Stimulated activated CD4-positive, alpha-beta T cell treated with anti-CD3 and anti-CD28 coated beads, TNF-alpha, amount 100 ng/mL, for 4 hours (primary cell): ENCODE results near the gene AMMECR1.
"Not testable (repeated sequence)": the region's sequence is repeated elsewhere in the genome, so short reads cannot be mapped to it uniquely, and the experiment has no call there.

Experiments used
- DNase-seq, 3 experiments: peaks; one replicate each; pipeline ENCODE4 v3.0.0-alpha.2; 2020; ENCODE audit warnings: low read depth in 3 of 3

AMMECR1 gene

DNA sequence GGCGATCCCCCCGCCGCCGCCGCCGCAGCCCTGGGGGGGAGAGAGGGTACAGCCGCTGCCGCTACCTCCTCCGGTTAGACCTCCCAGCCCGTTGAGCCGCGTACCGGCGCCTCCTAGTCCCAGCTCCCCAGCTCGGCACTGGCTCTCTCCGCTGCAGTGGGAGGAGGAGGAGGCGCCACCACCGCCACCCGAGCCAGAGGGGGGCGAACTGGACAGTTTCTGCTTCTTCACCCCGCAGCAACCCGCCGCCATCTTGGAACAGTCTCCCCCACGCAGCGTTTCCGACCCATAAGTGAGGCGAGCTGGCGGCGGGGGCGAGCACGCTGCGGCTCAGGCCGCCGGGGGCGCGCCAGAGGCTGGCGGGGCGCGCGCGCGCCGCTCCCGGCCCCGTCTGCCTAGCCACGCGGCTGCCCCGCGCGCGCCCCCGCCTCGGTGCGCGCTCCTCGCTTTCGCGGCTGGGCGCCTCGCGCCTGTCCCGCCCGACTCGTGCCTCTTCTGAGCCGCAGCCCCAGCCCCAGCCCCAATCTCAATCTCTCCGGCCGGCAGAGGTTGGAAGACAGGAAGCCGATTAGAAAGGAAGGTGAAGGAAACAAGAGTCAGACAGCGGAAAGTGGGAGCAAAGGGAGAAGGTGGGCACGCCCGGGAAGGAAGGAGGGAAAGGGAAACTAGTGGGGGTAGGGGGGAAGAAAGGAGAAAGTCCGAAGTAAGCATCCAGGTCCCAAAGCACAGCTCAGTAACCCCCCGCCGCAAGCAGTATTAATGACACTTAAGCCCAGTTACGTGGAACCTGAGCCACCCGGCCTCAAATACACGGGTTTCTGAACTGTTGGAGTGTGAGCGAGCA is at the start of gene AMMECR1:
AMMECR1 (minus strand) TSS at position 266 of the 844 bp plus-strand sequence; CDS start at position 252, 14 bp downstream.
- peak; percentile 48 to 61 (median 61) for DNase-seq

DNA sequence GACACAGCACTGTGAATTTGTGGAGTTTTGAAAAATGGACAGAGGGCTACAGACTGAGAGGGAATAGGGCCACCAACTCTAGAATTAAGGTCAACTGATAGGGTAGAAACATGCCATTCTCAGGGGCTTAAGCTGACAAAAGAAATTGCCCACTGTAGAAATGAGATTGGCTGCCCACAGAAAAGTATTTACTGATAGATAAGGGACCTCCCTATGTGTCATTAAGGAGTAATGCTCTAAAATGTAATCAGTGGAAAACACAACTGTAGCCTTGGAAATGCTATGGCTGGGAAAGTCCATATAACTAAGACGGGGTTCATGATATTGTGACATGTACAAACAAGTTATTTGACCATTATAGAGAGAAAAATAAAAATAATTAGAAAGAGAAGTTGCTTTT is 45.4 kb upstream of the AMMECR1 start:
- no peak for DNase-seq

DNA sequence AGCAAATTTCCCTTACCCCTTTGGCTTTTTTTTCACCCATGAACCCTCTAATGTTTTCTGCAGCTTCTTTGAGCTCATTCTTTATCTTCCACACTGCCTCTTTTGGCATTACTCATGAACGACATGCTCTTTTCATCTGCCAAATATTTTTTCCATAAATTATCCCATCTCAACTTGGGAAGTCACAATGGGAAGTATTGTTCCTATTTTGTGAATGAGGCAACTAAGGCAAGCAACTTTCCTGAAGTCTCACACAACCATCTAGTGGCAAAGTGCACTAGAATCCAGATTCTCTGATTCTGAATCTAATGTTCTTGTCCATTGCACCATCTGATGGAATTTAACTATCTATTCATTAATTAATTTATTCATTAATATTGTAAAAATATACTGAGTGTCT is 41.4 kb upstream of the AMMECR1 start:
- DNase-seq = no peak

DNA sequence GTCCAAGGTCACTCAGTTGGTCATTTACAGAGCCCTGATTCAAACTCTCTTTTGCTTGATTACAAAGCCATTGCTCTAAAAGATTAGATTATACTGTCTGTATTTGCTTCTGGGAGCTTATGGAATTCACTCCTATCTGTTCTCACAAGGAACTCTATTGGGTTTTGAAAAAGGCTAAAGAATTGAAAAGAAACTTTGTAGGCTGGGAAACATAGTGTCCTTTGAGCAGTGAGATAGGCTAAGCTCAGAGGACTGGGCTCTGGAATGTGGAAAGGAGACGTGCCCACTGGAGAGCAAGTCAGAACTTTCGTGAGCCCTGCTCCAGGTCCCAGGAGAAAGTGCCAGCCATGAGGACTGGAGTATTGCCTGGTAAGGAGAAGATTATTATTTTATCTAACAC is 40.7 kb upstream of the AMMECR1 start, which contains the start of gene RTL9:
RTL9 (plus strand) TSS at position 301 of the 400 bp plus-strand sequence. CDS start 91,770 bp downstream, outside the sequence.
- no peak for DNase-seq

DNA sequence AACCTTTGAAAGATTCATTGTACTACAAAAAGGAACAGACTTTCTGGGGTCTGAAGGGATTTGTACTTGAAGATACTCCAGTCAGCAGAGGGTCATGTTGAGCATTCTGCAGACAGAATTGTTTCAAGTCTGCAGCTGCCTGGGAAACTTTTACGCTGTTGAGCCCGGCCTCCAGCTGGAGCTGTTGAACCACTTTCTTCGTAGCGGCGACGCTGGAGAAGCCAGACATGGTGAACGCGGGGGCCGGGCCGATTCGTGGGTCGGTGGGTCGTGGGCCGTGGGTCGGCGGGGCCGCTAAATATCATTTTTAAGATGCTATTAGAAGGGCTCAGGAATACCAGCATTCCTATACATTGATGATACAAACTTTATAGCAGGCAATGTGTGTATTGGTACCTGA is 28.8 kb upstream of the AMMECR1 start:
- DNase-seq = no peak

DNA sequence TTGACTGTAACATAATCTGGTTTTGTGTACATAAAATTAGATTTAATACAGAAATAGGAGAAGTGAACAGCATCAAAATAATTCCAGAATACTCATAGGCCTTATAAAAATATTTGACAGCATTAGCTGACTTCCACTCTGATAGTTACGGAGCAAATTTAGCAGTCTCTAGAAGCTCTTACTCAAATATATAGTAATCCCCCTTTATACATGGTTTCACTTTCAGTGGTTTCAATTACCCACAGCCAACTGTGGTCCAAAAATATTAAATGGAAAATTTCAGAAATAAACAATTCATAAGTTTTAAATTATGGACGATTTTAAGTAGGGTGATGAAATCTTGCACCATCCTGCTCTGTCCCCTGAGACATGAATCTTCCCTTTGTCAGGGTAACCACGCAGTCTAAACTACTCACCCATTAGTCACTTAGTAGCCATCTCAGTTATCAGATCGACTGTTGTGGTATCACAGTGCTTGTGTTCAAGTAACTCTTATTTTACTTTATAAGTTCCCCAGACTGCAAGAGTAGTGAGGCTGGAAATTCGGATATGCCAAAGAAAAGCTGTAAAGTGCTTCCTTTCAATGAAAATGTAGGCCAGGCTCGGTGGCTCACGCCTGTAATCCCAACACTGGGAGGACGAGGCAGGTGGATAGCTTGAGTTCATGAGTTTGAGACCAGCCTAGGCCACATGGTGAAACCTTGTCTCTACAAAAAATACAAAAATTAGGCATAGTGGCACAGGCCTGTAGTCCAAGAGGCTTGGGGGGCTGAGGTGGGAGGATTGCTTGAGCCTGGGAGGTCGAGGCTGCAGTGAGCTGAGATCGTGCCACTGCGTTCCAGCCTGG is 23.5 kb upstream of the AMMECR1 start:
- DNase-seq = no peak

DNA sequence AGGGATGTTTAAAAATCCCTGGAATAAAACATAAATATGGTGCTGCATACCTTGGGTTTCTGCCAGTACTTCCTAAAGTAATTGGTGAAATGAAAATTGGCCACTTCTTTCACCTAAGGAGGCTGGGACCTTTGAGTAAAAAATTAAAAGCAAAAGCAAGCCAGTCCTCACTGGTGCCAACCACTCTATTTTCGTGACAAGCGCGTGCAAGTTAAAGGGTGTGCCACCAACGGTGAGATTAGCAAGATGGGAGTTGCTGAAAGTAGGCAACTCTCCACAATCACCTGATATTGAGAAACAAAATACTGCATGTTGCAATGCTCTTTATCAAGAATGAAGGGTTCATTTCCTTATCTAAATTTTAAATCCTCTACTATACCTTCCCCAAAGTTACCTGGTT is 21.1 kb upstream of the AMMECR1 start:
- DNase-seq = no peak

DNA sequence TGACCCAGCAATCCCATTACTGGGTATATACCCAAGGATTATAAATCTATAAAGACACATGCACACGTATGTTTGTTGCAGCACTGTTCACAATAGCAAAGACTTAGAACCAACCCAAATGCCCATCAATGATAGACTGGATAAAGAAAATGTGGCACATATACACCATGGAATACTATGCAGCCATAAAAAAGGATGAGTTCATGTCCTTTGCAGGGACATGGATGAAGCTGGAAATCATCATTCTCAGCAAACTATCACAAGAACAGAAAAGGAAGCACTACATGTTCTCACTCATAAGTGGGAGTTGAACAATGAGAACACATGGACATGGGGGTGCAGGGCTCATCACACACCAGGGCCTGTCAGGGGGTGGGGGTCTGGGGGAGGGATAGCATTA is 15.6 kb upstream of the AMMECR1 start:
- DNase-seq = not testable (repeated sequence)

DNA sequence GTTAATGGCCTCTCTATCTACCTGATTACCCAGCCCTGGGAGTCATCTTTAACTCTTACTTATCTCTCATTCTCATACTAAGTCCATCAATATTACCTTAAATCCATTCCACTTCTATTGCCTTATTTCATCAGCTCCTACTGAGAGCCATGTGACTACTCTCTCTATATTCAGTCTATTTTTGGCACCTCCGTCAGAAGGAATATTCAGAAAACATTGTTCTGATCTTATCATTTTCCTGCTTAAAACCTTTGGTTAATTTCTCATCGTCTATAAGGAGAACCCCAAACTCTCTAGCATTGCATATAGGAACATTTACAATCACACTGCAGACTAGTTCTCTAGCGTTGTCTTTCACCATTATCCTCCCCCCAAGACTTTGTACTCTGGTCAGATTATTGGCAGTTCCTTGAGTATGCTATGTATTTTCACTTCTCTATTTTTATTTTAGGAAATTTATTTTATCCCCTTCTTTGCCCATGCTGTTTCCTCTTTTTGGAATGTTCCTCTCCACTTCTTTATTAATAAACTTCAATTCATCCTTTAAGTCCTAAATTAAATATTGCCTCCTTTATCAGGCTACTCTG is 13.7 kb upstream of the AMMECR1 start:
- DNase-seq = no peak

DNA sequence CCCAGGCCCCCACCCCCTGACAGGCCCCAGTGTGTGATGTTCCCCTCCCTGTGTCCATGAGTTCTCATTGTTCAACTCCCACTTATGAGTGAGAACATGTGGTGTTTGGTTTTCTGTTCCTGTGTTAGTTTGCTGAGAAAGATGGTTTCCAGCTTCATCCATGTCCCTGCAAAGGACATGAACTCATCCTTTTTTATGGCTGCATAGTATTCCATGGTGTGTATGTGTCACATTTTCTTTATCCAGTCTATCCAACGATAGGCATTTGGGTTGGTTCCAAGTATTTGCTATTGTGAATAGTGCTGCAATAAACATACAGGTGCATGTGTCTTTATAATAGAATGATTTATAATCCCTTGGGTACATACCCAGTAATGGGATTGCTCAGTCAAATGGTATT is 10.7 kb upstream of the AMMECR1 start:
- not testable (repeated sequence) for DNase-seq

DNA sequence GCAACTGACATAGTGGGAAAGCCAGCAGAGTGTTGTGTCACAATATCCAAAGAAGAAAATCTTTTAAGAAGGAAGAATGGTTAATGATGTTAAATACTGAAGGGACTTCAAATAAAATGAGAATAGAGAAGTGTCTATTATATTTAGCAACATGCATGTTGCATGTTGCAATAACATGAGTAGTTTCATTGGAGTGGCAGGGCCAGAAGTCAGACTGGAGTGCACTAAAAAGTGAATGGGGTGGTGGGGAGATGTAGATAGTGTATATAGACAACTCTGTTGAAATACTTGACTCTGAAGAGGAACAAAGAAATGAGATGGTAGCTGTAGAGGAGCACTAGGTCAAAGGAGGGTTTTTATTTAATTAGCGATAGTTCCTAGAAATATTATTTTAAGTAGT is 9.5 kb upstream of the AMMECR1 start:
- no peak for DNase-seq

DNA sequence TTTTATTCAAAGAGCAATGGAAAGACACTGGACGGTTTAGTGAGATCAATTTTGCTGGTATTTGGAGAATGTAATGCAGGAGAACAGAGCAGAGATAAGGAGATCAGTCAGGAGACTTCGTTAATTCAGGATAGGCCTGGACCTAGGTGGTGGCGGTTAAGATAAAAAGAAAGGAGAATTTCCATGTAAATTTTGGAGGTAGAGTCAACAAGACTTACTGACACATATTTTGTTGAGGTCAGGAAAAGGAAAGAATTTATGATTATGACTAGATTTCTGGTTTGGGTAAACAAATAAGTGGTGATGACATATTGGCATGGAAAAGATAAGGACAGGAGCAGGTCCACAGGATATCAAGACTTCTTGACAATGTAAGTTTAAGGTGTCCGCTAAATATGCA is 8.8 kb upstream of the AMMECR1 start:
- no peak for DNase-seq

DNA sequence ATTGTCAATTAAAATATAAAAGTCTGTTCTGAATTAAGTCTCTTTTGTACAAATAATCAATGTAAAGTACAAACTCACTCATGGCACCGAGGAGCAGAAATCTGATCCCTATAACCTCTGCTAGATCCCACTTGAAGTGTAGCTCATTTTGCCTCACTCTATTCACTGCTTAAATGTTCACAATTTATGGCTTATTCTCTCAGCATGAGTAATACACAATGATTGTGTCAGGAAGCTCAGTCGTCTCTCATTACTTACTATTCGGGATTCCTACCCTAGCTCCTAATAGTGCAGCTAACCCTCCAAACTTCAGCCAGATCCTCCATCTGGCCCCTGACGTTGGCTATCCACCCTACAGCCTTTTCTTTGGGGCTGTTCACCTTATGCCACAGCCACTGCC is 4.7 kb upstream of the AMMECR1 start:
- DNase-seq = no peak

DNA sequence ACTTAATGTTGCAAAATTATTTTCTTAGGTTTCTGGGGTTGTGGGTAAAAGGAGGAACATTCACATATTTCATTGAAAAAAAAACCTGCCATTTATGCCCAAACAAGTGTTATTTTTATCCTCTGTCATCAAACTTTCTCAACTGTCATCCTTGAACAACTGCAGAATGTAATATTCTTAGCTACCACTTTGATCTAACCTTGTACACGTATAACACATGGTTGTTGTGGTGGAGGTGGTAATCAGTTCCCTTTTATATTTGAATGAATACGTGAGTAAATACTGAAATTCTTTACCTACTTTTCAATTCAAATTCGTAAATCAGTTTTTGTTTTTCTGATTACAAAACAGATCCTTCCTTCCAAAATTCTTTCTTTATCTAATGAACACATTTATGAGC is 3.8 kb upstream of the AMMECR1 start:
- no peak for DNase-seq

DNA sequence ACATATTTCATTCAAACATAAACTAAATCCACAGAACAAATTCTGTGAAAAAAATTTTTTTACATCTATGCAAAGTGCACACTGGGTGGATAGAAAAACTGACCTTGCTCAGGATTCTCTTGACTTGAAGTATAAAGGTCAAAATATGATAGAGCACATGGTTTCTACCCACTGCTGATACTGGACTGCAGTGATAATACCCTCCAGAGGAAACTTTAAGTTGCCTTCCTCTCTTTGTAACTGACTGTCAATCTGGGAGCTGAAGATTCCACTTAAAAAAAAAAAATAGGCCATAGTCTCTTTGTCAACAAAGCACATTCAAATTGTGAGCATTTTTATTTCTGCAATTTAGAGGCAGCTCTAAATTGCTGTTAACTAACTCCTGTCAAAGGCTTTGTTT is 3.2 kb upstream of the AMMECR1 start:
- DNase-seq = no peak

DNA sequence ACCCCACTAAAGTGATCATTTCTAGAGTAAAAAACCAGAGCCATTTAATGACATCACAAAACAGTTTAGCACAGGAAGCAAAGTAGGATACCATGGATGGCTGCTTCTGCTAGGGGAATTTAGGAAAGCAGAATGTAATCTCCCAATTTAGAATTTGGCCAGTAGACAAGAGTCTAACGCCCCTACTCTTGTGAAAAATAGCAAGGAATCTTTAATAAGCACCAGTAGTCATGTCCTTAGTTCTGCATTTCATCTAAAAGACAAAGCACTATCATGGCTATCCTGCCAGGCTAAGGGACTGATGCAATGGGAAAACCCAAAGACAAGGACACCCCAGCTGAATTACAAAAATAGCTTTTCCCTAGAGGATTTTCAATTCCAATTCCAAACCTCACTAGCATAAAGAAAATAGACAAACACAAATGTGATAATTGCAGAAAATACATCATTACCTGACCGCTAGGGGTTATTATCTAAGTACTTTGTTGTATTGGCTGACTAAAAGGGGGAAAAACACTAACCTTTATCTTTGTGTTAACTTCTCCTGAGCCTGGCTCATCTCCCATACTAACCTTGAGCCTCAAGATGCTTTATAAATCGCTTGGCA is 2.6 kb upstream of the AMMECR1 start:
- DNase-seq = no peak

DNA sequence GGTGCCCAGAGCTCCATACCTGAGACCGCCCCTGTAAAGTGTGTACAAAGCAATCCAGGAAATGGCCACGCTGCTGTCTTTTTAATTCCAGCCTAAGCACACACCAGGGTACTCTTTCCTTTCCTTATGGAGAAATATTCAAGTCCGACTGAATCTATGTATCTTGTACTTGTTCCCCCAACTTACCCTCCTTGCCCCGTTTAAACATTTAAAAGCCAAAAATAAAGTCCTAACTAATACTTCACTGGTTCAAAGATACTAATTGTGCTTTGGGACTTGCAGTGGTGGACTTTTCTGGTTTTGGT is 731 bp upstream of the AMMECR1 start:
- DNase-seq = no peak

DNA sequence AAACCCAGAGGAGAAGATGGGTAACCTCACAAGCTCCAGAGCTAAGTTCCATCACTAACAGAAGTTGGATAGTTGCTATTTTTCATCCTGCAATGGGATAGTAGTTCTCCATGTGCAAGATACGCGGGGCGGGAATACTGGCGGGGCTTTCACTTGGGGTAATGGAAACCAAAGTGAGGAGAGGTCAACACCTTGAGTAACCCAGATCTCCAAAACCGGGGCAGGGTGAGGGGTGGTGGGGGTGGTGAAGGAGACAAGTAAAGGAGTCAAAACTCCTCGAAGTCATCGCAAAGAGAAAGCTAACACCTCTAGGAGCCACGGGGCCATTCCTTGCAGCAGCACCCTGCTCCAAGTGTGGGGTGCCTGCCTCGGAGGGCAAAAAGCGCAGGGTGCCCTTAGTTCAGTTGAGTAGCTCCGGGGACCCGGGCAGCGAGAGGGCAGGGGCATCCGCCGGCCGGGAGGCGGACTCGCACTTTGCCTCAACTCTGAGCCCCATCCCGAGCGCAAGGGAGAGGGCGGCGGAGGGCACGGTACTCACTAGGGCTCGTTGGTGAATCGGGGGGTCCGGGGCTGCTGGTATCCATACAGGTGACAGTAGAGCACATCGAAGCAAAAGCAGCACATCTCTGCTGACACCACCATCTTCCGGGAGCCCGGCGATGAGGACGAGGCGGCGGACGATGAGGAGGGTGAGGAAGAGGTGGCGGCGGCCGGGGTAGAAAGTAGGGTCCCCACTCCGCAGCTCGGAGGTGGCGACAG is 645 bp downstream of the AMMECR1 start:
- DNase-seq = peak in 1 of 3 experiments; percentile 1

DNA sequence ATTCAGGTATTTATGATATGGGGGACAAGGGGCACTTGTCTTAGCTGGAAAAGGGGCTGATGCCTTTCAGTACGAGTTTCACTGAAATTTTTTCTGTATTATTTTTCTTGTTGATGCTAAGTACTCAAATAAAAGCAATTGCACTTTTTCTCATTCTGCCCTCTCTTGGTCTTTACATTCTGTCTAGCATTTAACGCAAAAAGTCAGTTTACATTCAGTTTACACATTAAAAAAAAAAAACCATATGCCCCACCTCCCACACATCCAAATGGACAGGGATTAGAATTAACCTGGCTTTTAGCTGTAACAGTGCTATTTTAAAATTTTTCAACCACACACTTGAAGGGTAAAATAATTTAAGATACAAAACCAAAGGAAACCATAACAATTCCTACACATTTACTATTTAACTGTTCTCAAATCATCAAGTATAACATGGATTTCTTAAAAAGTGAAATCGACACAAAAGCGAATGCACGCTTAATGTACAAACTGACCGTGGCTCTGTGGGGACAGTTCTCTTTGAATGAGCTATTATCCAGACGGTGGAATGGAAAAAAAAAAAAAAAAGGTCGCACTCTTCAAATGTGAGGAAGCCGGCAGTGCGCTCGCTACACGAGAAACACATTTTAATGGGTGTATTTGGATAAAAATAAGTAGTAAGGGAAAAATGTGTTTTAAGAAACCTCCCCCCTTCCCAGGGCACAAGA is 1.4 kb downstream of the AMMECR1 start:
- DNase-seq = no peak

DNA sequence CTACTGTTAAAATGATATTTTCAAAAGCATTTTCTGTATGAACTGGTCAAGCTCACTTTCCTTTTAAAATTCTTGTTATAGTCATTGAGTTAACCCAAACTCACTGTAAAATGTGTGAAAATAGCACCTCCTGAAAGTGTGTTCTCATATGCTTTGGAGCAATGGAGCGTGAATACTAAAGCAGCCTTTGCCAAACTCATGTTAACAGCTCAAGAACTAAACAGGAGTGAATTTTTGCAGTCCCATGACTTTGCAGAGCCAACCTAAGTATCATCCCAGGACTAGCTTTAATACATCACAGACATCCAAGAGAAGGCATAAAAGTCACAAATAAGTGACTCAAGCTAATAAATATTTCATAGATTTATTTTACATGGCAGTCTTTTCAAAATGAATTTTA is 2.3 kb downstream of the AMMECR1 start:
- no peak for DNase-seq
